Subcutaneous adipose tissue (tissue), 4 donors: ENCODE results near the gene KCNH1. TPM values are rescaled to one million over a fixed set of nuclear protein-coding genes. Genes with fewer than 3 reads are reported as not detected.

Experiments used
- total RNA-seq, 4 donors: library from RNA; depleted of rRNA; stranded (reverse); fragments of >200 nt; gene quantifications; one replicate each; pipeline ENCODE4 v1.1.0, GENCODE V29; 2016
- TF ChIP-seq, protein P1 (sequence below): fragments of 450-650 bp; IDR thresholded peaks from one replicate; pipeline ENCODE4 v1.5.1; 2016; ENCODE audit warnings: low read depth, mild to moderate bottlenecking, control low read depth, antibody characterized with exemption, moderate library complexity

KCNH1 gene
- total RNA-seq, 4 donors from 2014 or later, result 0.44 TPM; not detected in 3

DNA sequence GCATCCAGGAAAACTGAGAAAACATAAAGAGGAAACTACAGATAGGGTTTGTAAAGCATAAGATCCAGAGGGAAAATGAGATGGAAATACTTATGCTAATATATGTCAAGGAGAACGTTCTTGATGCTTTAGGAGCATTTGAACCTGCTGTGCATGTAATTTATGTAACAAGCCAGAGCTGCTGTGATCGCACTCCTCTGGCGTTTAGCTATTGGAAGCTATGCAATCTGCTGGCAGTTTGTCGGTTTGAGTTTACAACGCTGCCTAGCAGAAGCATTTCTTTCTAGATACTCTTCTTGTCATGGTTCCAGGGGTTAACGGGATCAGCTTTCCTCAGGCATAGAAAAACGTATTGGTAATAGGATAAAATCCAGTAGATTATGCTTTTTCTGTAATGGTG is 182.7 kb downstream of the KCNH1 start:
- TF ChIP-seq, protein P1, sequence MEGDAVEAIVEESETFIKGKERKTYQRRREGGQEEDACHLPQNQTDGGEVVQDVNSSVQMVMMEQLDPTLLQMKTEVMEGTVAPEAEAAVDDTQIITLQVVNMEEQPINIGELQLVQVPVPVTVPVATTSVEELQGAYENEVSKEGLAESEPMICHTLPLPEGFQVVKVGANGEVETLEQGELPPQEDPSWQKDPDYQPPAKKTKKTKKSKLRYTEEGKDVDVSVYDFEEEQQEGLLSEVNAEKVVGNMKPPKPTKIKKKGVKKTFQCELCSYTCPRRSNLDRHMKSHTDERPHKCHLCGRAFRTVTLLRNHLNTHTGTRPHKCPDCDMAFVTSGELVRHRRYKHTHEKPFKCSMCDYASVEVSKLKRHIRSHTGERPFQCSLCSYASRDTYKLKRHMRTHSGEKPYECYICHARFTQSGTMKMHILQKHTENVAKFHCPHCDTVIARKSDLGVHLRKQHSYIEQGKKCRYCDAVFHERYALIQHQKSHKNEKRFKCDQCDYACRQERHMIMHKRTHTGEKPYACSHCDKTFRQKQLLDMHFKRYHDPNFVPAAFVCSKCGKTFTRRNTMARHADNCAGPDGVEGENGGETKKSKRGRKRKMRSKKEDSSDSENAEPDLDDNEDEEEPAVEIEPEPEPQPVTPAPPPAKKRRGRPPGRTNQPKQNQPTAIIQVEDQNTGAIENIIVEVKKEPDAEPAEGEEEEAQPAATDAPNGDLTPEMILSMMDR, result no peak

DNA sequence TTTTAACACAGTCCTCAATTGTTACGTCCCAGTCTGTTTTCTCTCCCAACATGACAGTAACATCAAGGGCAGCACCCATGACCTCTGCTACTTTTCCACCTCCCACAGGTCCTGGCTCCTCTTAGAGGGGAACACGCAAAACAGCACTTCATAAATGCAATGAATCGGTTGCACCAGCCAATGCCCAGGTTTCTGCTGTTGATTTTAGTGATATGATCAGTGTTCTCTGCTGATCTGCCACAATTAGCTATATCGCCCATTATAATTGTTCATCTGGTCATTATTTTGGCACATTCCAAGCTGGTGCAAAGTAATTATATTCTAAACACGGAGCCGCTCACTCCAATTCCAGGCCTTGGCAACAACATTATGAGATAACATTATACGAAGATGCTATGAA is 184.5 kb downstream of the KCNH1 start:
- TF ChIP-seq, protein P1, result no peak

DNA sequence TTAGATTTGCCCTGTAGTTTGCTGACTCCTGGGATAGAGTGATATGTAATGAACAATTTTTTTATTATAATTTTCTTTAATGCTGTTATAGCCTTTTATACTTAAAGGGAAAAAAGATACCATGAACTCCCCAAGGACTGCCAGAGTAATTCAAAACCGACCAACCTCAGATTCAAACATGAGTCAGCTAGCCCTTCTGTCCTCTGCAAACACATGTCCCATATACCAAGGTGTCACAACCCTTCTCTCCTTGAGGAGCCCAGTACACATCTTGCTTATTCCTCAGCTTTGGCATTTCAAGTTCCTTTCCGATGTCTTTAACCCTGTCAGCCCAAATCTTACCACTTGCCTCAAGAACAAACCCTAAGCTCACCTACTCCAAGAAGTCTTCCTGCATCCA is 184.9 kb downstream of the KCNH1 start:
- TF ChIP-seq, protein P1, result no peak

DNA sequence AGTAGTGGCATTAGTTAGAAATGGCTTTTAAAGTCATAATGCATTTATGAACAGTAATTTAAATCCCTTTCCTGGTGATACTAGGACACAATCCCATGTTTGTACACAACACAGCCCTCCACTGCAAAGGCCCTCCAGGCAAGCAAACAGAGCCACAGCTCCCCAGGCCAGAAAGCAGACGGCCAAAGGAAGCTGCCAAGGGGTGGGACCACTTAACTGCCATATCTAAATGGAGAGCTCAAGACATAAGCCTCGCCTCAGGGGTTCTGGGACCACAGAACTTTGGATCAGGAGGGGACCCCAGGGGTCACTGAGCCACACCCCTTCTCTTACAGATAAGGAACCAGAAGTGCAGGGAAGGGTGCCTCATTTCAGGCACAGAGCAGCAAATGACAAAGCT is 189.7 kb downstream of the KCNH1 start:
- TF ChIP-seq, protein P1, result no peak

DNA sequence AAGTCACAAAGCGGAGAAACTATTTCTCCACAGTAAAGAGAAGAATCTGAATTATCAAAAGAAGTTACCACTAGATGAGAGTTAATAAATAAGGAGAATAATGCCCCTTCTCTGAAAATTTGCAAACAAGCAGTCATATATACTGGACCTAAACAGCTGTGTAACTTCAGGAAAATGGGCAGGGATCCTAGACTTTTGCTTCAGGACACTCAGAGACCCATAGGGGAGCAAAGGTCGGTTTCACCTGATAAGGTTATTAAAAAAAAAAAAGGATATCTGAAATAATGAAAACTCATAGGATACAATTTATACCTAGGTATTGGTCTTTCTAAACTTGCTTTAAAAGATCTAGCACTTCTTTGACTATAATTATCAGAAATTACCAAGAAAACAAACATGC is 191.4 kb downstream of the KCNH1 start:
- TF ChIP-seq, protein P1, result no peak

DNA sequence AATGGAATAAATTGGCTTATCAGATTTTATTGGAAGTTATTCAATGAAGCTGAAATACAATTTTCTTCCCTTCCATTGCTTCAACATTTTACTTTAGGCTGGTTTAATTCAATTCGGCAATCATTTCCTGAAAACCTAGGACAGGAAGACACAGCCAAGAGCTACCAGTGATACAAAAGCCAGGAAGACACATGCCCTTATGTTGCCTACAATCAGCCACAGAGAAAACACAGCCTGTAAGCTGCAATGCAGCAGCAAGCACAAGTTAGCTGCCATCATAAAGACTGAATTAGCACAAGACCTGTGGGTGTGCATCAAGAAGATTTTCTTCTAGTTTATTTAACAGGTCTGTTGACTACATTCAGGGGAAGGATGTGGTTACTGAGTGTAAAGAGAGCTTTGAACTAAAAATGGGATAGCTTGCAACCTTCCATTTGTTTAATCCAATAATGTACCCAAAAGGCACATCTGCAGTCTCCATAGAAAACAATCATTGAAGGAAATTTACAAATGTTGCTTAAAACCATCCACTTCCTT is 193.8 kb downstream of the KCNH1 start:
- TF ChIP-seq, protein P1, result no peak

DNA sequence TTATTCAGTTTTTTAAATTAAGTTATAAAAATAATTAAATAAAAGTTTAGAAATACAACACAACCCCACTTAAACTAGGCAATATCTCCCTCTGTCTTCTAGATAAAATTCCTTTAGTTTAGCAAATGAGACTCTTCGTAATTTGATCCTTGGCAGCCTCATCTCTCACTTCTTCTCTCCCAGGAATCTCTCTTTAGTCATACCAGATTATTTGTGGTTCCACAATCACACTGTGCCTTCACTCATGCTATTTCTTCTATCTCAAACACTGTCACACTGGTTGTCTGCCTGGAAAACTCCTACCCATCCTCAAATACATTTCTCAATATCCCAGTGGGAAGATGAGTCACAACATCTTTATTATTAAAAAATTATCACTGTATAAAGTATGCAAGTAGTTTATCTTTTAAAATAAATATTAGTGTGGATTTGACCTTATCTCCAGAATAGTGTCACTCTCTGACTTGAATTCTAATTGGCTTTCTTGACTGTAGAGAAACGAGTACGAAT is 195.5 kb downstream of the KCNH1 start:
- TF ChIP-seq, protein P1, result no peak
